Neuron (in vitro differentiated cells): ENCODE measurements around the gene FAM3C.

Source experiments
- H2AFZ ChIP-seq: one replicate; pipeline ENCODE4 v1.6.1; 2013; ENCODE audit warnings: low read depth, mild to moderate bottlenecking, inconsistent platforms, low read length, moderate library complexity
- H3K27me3 ChIP-seq: one replicate; pipeline ENCODE4 v1.6.1; 2013; ENCODE audit warnings: low read length; ENCODE audit not compliant: insufficient read depth
- H3K36me3 ChIP-seq: one replicate; pipeline ENCODE4 v1.6.1; 2013; ENCODE audit warnings: low read length; ENCODE audit not compliant: insufficient read depth
- H3K4me1 ChIP-seq: one replicate; pipeline ENCODE4 v1.6.1; 2013; ENCODE audit warnings: low read length; ENCODE audit not compliant: insufficient read depth
- H3K4me3 ChIP-seq: 2 replicates; pipeline ENCODE4 v1.5.1; 2013; ENCODE audit warnings: mild to moderate bottlenecking, low read length, moderate library complexity
- H3K9me3 ChIP-seq: one replicate; pipeline ENCODE4 v1.6.1; 2013; ENCODE audit warnings: low read length

Gene FAM3C

DNA sequence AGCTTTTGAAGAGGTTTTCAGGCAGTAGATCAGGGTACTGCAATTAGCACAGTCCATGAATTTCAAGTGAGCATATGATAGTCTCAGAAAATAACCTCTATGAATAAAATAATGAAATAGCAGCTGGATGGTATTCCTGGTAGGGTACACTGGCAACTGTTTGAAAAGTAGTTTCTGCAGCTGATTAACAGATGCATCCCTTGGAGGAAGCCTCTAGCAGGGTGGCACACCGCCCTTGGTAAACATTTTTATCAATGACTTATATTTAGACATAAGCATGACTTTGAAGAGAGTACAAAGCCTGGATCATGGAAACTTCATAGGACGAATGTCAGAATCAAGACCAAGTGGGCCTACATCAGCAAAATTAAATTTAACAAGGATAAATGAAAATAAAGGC, 40.5 kb downstream of the FAM3C start:
- peaks cover 2% of the 10 kb centered on the region for H3K9me3 ChIP-seq
- H3K27me3 ChIP-seq = no peaks in the 10 kb centered on the region
- H3K4me1 ChIP-seq = no peaks in the 10 kb centered on the region
- H2AFZ ChIP-seq = no peak overlapping the region
- peaks cover 62% of the 10 kb centered on the region for H3K36me3 ChIP-seq
- no peak overlapping the region for H3K4me3 ChIP-seq

DNA sequence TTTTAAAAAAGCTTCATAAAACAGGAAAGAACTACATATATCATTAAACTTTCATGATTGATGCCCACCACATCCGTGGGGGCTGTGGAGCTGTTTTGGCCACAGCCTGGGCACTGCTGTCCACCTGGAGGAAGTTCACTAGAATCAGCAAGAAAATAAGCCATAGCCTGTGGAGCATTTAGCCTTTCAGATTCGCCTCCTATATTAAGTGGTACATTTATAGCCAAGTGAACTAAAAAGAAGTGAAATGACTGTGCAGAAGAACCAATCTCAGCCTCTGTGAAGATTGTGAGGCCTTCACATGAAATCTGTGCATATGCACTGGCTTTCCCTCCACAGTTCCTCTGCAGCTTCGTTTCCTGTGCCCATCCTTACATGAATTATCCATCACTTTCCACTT, 43.8 kb downstream of the FAM3C start:
- peaks cover 3% of the 10 kb centered on the region for H3K4me1 ChIP-seq
- no peak overlapping the region for H3K4me3 ChIP-seq
- H3K36me3 ChIP-seq = peaks cover 38% of the 10 kb centered on the region
- no peak overlapping the region for H2AFZ ChIP-seq
- H3K27me3 ChIP-seq = no peaks in the 10 kb centered on the region
- no peaks in the 10 kb centered on the region for H3K9me3 ChIP-seq

DNA sequence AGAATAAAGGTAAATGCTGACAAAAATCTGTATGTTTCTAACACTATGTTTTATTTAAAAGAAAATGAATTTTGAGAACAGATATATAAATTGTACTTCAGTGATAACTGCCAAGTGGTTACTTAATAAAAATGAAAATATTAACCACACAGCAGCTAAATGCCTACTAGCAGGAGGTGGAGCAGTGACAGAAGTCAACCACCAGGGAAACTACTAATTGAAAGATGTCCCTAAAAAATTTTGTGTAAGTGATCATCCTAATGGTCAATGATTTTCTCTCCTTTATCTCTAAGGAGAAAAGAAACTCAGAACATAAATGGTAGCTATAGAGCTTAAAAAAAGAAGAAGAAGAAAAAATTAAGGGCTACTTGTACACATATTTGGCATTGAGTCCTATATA, 44.4 kb downstream of the FAM3C start:
- Histone ChIP-seq H2AFZ (no peak overlapping the region), H3K4me3 (no peak overlapping the region), H3K27me3 (no peaks in the 10 kb centered on the region), H3K36me3 (peaks cover 33% of the 10 kb centered on the region), H3K9me3 (no peaks in the 10 kb centered on the region), H3K4me1 (peaks cover 5% of the 10 kb centered on the region)

DNA sequence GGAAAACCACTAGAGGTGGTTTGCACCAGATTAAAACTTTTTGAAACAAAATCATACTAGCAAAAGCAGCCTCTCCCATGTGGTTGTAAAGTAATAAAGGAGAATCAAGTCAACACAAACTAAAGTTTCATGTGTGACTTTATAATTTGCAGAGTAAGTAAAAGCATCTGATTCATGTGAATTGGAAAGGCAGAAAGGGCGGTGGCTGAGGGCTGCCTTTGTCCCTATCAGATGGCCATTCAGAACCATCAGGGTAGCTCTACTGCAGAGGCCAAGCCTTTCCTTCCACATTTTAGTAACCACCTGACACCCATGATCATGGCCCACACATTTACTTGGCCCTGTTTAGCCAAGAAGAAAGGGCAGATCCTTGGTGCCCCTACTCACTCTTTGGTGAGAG, 51.6 kb downstream of the FAM3C start:
- H2AFZ ChIP-seq = no peak overlapping the region
- no peak overlapping the region for H3K4me3 ChIP-seq
- H3K9me3 ChIP-seq = no peaks in the 10 kb centered on the region
- H3K36me3 ChIP-seq = no peaks in the 10 kb centered on the region
- peaks cover 5% of the 10 kb centered on the region for H3K4me1 ChIP-seq
- no peaks in the 10 kb centered on the region for H3K27me3 ChIP-seq

DNA sequence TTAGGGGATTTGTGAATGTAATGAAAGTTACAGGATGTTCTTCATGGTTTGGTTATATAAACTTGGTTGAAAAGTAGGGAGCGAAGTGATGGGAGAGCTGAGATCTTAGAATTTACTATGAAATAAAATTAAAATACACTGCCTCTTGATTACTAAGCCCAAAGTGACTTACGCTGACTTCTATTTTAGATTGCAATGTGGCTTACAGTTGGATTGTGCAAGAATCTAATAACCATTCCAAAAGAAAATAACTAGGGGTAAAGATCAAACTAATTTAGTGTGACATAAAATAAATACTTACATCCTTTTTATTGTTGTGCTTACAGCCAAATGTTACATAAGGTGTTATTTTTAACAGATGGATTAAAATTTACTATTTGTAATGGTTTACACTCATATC, 52.0 kb downstream of the FAM3C start:
- H3K4me3 ChIP-seq = no peak overlapping the region
- no peaks in the 10 kb centered on the region for H3K27me3 ChIP-seq
- no peak overlapping the region for H2AFZ ChIP-seq
- H3K4me1 ChIP-seq = peaks cover 5% of the 10 kb centered on the region
- no peaks in the 10 kb centered on the region for H3K36me3 ChIP-seq
- H3K9me3 ChIP-seq = no peaks in the 10 kb centered on the region

DNA sequence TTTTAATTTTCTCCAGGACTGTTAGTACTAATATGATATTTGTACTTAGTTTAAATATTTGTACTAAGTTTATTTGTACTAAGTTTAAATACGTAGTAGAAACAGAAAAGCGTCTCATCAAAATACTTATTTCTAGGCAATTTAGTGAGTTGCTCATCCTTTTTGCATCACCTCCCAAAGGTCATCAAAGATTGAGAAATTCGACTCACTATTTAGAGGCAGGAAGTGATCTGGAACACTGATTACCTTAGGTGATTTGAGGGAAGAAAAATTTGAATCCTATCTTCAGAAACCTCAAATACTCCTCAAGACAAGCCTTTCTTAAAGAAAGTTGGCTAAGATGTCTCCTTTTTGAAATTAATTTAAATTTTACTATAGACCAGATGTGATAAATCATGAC, 52.8 kb downstream of the FAM3C start:
- Histone ChIP-seq H3K4me1 (peaks cover 5% of the 10 kb centered on the region), H3K36me3 (no peaks in the 10 kb centered on the region), H3K4me3 (no peak overlapping the region), H2AFZ (no peak overlapping the region), H3K27me3 (no peaks in the 10 kb centered on the region), H3K9me3 (no peaks in the 10 kb centered on the region)

DNA sequence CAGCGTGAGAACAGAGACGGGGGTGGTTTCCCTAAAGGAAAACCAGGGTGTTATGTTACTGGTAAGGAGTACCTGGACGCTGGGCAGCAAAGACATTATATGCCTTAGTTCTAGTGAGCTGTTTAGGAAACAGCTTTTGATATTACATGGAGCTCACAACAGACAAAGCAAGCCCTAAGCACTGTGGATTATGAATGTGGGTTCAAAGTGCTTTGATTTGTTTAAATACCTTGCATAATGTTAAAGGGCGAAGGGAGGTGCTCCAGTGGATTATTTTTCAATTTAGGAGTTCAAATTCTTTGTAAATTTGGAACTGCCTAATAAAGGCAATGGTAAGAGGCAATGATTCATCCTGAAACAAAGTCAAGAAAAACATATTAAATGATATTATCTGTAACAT, 53.5 kb downstream of the FAM3C start:
- Histone ChIP-seq H3K36me3 (no peaks in the 10 kb centered on the region), H3K9me3 (no peaks in the 10 kb centered on the region), H3K4me1 (peaks cover 5% of the 10 kb centered on the region), H3K27me3 (no peaks in the 10 kb centered on the region), H2AFZ (no peak overlapping the region), H3K4me3 (no peak overlapping the region)

DNA sequence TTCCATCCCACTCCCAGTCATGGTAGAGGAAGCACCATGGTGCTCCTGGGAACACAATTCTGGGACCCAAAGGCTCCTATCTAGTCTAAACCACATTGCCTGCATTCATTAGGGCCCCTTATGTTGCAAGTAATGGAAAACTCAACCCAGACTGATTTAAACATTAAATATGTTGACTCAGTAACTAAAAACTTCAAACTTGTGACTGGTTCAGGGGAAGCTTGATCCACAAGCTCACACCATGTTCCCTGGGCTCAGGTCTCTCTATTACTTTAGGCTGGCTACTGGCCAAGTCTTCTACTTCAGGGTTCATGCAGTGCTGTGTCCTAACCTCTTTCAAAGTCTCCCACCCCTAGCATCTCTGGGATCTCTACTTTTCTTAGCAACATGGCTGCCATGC, 54.2 kb downstream of the FAM3C start:
- Histone ChIP-seq H3K4me1 (no peaks in the 10 kb centered on the region), H3K4me3 (no peak overlapping the region), H2AFZ (no peak overlapping the region), H3K27me3 (no peaks in the 10 kb centered on the region), H3K36me3 (no peaks in the 10 kb centered on the region), H3K9me3 (no peaks in the 10 kb centered on the region)

DNA sequence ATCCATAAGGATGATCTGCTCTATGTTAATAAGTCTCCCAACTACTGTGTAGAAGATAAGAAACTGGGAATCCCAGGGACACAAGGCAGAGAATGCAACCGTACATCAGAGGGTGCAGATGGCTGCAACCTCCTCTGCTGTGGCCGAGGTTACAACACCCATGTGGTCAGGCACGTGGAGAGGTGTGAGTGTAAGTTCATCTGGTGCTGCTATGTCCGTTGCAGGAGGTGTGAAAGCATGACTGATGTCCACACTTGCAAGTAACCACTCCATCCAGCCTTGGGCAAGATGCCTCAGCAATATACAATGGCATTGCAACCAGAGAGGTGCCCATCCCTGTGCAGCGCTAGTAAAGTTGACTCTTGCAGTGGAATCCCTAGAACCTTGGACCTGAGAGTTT, 57.0 kb downstream of the FAM3C start:
- Histone ChIP-seq H2AFZ (no peak overlapping the region), H3K4me1 (no peaks in the 10 kb centered on the region), H3K9me3 (no peaks in the 10 kb centered on the region), H3K4me3 (no peak overlapping the region), H3K36me3 (no peaks in the 10 kb centered on the region), H3K27me3 (no peaks in the 10 kb centered on the region)

DNA sequence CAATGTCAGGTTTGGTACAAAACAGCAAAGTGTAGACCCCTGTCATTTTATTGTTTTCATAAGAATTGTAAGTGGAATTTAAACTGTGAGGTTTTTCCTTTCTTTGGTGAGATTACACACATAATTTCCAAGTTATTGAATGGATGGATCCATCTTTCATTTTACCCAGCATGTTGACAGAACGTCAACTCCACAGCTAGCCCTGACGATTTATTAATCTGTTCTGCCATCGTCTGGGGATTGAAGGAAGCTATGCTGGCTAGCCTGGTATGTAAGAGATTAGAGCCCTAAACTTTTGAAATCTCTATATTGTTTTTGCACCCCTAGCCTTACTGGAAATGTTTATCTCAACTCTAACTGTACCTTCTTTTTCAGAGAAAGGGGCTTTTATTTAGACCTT, 58.7 kb downstream of the FAM3C start:
- Histone ChIP-seq H2AFZ (no peak overlapping the region), H3K27me3 (no peaks in the 10 kb centered on the region), H3K36me3 (no peaks in the 10 kb centered on the region), H3K9me3 (no peaks in the 10 kb centered on the region), H3K4me1 (no peaks in the 10 kb centered on the region), H3K4me3 (no peak overlapping the region)

DNA sequence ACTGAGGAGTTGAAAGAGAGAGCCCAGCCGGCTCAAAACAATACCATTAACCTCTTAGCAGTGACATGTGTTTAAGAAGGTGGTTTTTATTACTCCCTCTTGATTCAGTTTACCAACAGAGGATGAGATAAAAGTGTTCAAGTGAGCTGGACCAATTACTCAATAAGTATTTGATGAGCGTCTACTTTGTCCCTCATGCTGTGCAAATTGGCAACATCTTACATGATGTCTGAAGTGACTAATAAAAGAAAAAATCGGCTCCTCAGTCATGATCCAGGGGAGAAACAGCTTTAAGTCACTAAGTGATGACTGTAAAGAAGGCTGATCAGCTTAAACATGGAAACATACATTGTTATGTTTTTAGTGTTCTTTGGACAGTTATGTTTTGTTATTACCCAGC, 59.5 kb downstream of the FAM3C start:
- Histone ChIP-seq H3K4me1 (no peaks in the 10 kb centered on the region), H3K4me3 (no peak overlapping the region), H3K27me3 (peaks cover 5% of the 10 kb centered on the region), H3K36me3 (no peaks in the 10 kb centered on the region), H3K9me3 (no peaks in the 10 kb centered on the region), H2AFZ (no peak overlapping the region)

DNA sequence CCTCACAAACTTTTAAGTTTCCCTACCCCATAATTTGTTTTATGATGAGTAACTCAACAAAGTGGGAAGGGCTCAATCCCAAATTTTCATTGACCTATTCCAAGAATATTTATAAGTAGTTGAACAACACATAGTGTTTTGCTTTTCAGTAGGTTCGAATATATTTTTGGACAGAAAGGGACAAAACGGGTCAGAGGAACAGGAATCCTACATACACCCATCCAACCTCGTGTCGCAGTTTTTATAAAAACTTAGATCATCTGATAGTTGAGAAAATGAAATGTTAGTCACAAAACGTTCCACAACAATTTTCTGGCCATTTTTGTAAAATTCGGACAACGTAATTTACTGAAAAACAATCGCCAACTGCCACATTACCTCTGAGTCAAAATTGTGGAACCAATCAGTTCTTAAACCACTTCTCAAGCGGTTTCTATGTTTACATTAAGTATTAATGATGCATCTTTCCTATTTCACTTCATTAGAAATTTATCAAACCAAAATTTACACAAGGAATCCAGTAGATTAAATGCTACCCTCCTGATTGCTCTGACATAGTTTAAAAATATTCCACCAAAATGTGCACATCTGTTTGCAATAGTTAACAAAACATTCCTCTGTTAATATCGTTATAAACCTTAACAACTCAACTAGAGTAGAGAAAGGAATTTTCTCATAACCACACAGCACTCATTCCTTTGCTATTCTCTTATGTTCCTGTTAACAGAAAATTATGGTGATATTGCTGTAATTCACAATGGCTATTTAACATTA, 61.0 kb downstream of the FAM3C start:
- Histone ChIP-seq H3K4me3 (no peak overlapping the region), H3K27me3 (peaks cover 19% of the 10 kb centered on the region)

DNA sequence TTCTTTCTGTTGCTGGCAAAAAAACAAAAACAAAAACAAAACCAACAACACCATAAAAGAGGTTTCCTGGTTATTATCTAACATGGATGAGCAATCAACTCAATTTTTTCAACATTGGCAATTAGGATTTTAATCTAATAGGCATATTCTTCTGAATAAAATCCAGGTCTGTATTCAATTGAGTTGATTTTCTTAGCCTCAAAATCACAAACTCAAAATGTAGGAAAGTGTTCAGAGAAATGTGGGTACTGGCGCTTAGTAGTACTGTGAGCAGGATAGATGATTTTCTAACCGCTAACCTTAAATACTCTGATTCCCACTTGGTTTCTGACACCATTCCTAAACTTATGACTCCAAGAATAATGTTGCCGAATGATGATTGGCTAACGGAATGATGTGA, 61.7 kb downstream of the FAM3C start:
- Histone ChIP-seq H2AFZ (no peak overlapping the region), H3K4me1 (peaks cover 17% of the 10 kb centered on the region), H3K9me3 (no peaks in the 10 kb centered on the region), H3K36me3 (no peaks in the 10 kb centered on the region), H3K4me3 (no peak overlapping the region), H3K27me3 (peaks cover 26% of the 10 kb centered on the region)

More for the DNA sequence above, 61.0 kb downstream of the FAM3C start:
- Histone ChIP-seq H2AFZ (no peak overlapping the region), H3K36me3 (no peaks in the 10 kb centered on the region), H3K9me3 (no peaks in the 10 kb centered on the region), H3K4me1 (peaks cover 11% of the 10 kb centered on the region)

DNA sequence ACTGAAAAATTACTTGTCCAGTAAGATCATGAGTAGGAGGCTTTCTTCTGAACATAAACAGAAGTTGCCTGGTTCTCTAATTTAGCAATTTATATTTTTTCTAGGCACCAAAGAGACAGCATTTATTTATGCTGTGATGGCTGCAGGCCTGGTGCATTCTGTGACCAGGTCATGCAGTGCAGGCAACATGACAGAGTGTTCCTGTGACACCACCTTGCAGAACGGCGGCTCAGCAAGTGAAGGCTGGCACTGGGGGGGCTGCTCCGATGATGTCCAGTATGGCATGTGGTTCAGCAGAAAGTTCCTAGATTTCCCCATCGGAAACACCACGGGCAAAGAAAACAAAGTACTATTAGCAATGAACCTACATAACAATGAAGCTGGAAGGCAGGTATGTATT, 64.5 kb downstream of the FAM3C start:
- H3K36me3 ChIP-seq = no peaks in the 10 kb centered on the region

More for the DNA sequence above, 64.5 kb downstream of the FAM3C start:
- H2AFZ ChIP-seq = no peak overlapping the region
- H3K4me3 ChIP-seq = no peak overlapping the region
- H3K27me3 ChIP-seq = peaks cover 45% of the 10 kb centered on the region
- H3K9me3 ChIP-seq = peaks cover 7% of the 10 kb centered on the region
- H3K4me1 ChIP-seq = peaks cover 17% of the 10 kb centered on the region
